Stimulated activated CD8-positive, alpha-beta memory T cell treated with anti-CD3 and anti-CD28 coated beads, Interleukin-2, amount 100 ng/mL, for 1 hour (primary cell): ENCODE results near the gene MDM1.

Experiments used
- DNase-seq, 2 donors: peaks; one replicate each; pipeline ENCODE4 v3.0.0-alpha.2; 2020; ENCODE audit warnings: low read depth in 2 of 2

The MDM1 gene

GRCh38 chr12:68331869-68332727, at the start of gene MDM1:
Gene MDM1 (minus strand): TSS chr12:68332362. CDS start chr12:68332245, 117 bp downstream.
- peak; percentile 91 to 92 for DNase-seq

GRCh38 chr12:68381476-68382219, 49.5 kb upstream of the MDM1 start:
- no peak for DNase-seq

GRCh38 chr12:68378872-68379606, 46.9 kb upstream of the MDM1 start:
- no peak for DNase-seq

GRCh38 chr12:68377881-68378280, 45.7 kb upstream of the MDM1 start:
- DNase-seq, result no peak

GRCh38 chr12:68376901-68377300, 44.7 kb upstream of the MDM1 start:
- no peak for DNase-seq

- DNase-seq, result no peak
These were observed 43.9 kb upstream of the MDM1 start for GRCh38 chr12:68375756-68376695.

- DNase-seq, result peak in 1 of 2 donors; percentile 15
These were observed 42.3 kb upstream of the MDM1 start for GRCh38 chr12:68374307-68374982.

GRCh38 chr12:68370667-68371066, 38.5 kb upstream of the MDM1 start:
- DNase-seq, result no peak

- DNase-seq, result no peak
These were observed 37.9 kb upstream of the MDM1 start for GRCh38 chr12:68370006-68370590.

- no peak for DNase-seq
These were observed 36.2 kb upstream of the MDM1 start for GRCh38 chr12:68368327-68368726.

GRCh38 chr12:68367903-68368302, 35.7 kb upstream of the MDM1 start:
- DNase-seq, result no peak

- no peak for DNase-seq
These were observed 35.0 kb upstream of the MDM1 start for GRCh38 chr12:68367116-68367515.

- peak; percentile 63 to 71 for DNase-seq
These were observed 32.9 kb upstream of the MDM1 start for GRCh38 chr12:68364893-68365725.

- no peak for DNase-seq
These were observed 32.2 kb upstream of the MDM1 start for GRCh38 chr12:68364328-68364727.

GRCh38 chr12:68361953-68362352, 29.8 kb upstream of the MDM1 start:
- no peak for DNase-seq

GRCh38 chr12:68359674-68360073, 27.5 kb upstream of the MDM1 start:
- no peak for DNase-seq

- DNase-seq, result peak in 1 of 2 donors; percentile 35
These were observed 26.6 kb upstream of the MDM1 start for GRCh38 chr12:68358532-68359485.

- DNase-seq, result no peak
These were observed 24.8 kb upstream of the MDM1 start for GRCh38 chr12:68356986-68357385.
